Hepatocyte (in vitro differentiated cells): Measurements from ENCODE around the gene IGSF1.

ENCODE experiments used
- CTCF ChIP-seq: fragments of 200-600 bp; sonication (generic); IDR thresholded peaks from 2 replicates; pipeline ENCODE4 v1.5.1; 2016; ENCODE audit warnings: antibody characterized with exemption, mild to moderate bottlenecking; ENCODE audit not compliant: poor library complexity
- EZH2 ChIP-seq: fragments of 200-600 bp; sonication (generic); IDR thresholded peaks from 2 replicates; pipeline ENCODE4 v1.6.1; 2016; ENCODE audit warnings: antibody characterized with exemption, mild to moderate bottlenecking, borderline replicate concordance

GRCh38 chrX:131317326-131317725 lies 28.2 kb upstream of the IGSF1 start:
- no peak for TF ChIP-seq CTCF
- no peak for TF ChIP-seq EZH2
